Liver (tissue), 3 donors: ENCODE measurements around the gene APBB1.

Source experiments
- HNF4G ChIP-seq: IDR thresholded peaks from 2 replicates; pipeline ENCODE4 v1.6.1; 2016; ENCODE audit warnings: antibody characterized with exemption
- JUND ChIP-seq, 2 donors: IDR thresholded peaks; 2 replicates each; pipeline ENCODE4 v1.6.1; 2016; ENCODE audit warnings: antibody characterized with exemption in 2 of 2
- MAX ChIP-seq: IDR thresholded peaks from 2 replicates; pipeline ENCODE4 v1.6.1; 2016; ENCODE audit warnings: antibody characterized with exemption
- NR2F2 ChIP-seq: IDR thresholded peaks from 2 replicates; pipeline ENCODE4 v1.6.1; 2016; ENCODE audit warnings: antibody characterized with exemption
- RAD21 ChIP-seq, 2 donors: IDR thresholded peaks; 2 replicates each; pipeline ENCODE4 v1.6.1; 2016; ENCODE audit warnings: antibody characterized with exemption in 2 of 2, mild to moderate bottlenecking in 2 of 2
- TF ChIP-seq, protein P1 (sequence below): fragments of 150-350 bp; IDR thresholded peaks from 2 replicates; pipeline ENCODE4 v1.5.1; 2017; ENCODE audit warnings: improper control_type of control experiment, low read depth, low read length; ENCODE audit not compliant: missing input control
- donor health status: healthy.
- donor health status: healthy.

DNA sequence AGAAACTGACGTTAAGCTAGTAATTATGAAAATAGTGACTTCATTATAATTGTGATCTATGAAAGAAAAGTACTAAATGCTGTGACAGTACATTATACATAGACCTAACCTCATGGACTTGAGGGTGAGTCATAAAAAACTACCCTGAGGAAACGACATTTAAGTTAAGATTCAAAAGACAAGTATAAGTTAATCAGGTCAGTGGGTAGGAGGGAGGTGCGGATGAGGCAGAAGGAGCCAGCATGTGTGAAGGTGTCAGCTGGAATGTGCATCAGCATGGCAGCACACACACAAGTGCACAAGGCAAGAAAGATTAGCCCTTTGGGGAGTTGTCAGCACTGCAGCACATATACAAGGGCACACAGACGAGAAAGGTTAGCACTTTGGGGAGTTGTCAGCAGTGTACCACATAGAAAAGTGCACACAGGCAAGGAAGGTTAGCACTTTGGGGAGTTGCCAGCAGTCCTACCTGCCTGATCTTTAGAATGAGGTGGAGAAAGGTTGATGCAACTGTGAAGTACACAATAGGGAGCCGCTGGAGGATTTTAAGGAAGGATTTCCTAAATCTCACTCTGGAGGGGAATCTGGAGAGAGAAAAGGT is 67.0 kb downstream of the APBB1 start:
- TF ChIP-seq JUND (IDR thresholded peaks at IDR 0.05), result no peak
- TF ChIP-seq, protein P1, sequence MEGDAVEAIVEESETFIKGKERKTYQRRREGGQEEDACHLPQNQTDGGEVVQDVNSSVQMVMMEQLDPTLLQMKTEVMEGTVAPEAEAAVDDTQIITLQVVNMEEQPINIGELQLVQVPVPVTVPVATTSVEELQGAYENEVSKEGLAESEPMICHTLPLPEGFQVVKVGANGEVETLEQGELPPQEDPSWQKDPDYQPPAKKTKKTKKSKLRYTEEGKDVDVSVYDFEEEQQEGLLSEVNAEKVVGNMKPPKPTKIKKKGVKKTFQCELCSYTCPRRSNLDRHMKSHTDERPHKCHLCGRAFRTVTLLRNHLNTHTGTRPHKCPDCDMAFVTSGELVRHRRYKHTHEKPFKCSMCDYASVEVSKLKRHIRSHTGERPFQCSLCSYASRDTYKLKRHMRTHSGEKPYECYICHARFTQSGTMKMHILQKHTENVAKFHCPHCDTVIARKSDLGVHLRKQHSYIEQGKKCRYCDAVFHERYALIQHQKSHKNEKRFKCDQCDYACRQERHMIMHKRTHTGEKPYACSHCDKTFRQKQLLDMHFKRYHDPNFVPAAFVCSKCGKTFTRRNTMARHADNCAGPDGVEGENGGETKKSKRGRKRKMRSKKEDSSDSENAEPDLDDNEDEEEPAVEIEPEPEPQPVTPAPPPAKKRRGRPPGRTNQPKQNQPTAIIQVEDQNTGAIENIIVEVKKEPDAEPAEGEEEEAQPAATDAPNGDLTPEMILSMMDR, result no peak
- TF ChIP-seq MAX, result no peak
- no peak for TF ChIP-seq HNF4G
- TF ChIP-seq RAD21 (IDR thresholded peaks at IDR 0.05), result no peak
- no peak for TF ChIP-seq NR2F2
